Measurements from ENCODE around the gene GMDS.

GMDS gene

DNA sequence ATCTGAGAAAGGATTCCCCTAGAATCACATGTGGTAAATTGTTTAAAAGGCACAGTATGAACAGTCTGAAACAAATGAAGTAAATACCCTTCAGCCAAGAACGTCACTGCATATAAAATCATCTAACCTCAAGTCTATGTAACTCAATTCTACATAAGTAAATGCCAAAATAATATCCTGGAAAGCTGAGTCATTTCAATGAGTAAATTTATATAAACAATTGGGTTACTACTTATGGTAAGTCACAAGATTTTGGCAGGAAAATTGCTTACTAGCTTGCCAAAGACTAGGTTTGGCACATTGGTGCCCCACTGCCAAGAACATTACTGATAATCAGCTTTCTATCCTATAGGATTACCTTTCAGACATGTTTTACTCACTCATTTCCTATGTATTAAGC lies 8.4 kb downstream of the GMDS start:
- no peak for DNase-seq

DNA sequence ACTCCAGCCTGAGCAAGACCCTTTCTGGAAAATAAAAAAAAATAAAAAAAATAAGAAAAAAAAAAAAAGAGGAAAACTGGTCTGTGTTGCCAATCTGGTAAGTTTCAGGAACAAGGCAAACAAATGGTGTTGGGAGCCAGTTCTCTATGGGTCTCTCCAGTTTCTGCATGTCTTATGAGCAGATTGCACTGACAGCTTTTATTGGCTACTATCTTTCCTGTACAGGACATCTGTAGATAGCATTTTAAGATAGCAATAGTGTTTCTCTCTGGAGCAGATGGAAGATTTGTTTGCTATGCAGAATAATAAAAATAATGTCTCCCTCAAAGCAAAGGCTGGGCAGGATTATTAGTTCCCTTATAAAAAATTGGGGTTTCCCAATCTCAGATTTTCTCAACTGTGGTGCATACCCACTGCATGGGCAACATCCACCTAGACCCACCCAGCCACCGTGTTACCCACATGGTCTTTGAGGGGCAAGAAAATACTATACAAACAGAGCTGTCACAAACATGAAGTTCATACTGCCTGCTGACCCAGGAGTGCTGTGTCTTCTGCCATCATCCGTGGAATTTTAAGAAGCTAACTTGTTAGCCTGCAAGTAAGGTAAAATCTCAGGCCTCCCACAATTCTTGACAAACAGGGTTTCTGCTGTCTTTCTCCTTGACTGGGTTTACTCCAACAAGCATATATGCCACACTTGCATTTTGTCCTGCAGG lies 9.5 kb downstream of the GMDS start:
- no peak for DNase-seq

DNA sequence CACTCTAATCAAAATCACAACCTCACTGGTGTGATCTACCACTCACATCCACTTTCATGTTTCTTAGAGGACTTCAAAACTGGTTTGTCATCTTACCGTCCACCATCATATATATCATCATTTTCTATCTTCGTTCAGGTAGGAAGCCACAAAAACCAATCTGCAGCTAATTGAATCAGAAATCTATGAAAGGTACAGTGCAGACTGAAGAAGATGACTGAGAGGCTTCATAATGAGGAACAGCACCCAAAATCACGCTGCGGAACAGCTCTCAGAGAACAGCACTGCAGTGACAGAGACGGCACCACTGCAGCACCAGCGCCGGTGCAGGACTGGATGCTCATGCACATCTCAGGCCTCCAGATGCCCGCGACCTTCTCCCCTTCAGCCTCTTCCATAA lies 13.0 kb downstream of the GMDS start:
- no peak for DNase-seq

DNA sequence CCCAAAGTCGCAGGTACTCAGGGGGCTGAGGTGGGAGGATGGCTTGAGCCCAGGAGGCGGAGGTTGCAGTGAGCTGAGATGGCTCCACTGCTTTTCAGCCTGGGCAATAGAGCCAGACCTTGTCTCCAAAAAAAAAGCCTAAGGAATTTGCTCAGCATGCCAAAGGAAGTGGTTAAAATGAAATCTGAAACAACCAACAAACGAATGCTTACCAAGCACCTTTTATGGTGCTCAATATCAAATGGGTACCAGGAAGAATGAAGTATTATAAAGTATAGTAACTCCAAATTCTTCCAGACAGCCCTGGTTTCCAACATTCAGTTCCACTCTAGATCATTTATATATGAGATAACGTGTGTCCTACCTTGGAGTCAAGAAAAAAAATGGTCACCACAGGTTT lies 14.0 kb downstream of the GMDS start:
- no peak for DNase-seq

DNA sequence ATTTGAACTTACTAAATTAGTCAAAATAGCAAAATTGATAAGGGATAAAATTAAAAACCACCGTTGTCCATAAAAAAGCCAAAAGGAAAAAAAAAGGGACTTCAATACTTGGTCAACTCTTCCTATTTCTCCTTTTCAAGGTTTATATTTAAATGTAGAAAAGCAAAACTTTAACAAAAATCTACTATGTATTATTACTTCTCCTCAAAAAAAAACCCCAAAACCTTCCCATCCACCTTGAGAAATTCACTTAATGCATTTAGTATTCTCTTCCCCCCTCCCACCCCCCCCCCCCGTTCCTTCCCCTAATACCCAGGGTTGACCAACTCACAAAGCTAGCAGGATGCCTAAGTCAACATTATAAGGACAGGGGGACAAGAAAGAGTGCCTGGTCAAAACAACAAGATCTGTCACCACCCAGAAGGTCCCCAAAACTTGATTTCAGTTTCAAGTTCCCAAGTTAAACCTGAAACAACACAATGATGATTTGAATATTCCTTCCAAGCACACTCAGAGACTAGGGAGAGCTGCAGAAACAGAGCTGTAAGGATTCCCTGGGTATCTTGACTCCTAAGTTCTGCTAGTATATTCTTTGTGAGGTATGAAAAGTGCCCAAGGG lies 14.6 kb downstream of the GMDS start:
- DNase-seq: no peak

DNA sequence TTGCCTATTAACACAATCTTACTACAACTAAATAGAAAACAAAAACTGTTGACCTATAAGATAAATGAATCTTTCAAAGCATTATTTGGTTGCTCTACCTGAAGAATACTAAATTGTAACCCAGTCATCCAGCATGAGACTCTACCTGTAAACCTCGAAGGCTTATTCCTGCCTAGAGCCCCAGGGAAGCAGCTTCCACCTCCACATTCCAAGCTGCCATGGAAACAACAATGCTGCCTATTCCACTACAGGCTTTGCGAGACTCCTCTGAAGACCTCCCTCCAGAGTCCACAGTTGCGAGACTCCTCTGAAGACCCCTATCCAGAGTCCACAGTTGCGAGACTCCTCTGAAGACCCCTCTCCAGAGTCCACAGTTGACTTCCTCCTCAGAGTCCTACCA lies 15.7 kb downstream of the GMDS start:
- DNase-seq: no peak

DNA sequence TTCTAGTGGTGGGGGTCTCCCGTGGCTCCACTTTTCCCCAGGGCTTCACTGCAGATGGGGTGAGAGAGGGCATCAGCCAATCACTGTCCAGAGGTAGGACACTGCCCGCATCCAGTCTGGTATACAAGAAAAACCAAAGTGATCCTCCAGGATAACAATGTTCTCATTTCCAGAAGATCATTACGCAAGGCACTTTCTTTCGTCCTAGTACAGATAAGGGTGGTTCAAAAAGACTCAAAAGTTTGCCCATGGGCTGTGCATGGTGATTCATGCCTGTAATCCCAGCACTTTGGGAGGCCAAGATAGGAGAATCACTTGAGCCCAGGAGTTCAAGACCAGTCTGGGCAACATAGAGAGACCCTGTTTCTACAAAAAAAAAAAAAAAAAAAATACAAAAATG lies 16.4 kb downstream of the GMDS start:
- no peak for DNase-seq

DNA sequence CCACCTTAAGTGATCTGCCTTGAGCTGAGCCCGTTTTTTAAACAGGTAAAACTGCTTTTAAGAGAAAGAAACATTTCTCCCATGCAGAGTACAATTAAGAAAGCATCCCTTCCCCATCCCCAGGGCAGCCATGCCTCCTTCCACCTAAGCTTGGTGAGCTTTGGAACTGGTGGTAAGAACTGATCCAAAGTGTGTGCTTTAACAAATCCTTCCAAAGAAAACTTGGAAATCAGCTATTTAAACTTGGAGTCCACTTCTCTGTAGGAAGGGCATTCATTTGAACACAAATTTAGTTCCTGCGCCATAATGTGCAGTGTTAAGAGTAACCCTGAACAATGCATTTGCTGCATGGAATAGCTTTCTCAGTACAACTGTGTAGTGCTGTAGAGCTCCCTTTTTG lies 17.0 kb downstream of the GMDS start:
- DNase-seq: no peak

DNA sequence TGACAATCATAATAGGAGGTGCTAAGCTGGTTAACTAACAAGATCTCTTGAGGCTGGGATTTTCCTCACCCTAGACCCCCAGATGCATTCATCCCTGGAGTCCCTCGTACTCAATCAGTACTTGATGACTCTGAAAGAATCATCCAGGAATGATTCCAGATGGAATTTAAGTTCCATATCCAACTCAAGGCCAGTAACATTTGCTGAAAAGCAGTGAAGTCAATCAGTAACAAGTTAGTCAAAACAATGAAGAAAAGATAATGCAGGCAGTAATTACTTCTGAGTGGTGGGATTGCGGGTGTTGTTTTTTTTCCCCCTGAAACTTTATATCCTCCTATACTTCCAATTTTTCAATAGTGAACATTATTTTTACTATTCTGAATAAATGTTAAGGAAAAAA lies 18.6 kb downstream of the GMDS start:
- DNase-seq: no peak

DNA sequence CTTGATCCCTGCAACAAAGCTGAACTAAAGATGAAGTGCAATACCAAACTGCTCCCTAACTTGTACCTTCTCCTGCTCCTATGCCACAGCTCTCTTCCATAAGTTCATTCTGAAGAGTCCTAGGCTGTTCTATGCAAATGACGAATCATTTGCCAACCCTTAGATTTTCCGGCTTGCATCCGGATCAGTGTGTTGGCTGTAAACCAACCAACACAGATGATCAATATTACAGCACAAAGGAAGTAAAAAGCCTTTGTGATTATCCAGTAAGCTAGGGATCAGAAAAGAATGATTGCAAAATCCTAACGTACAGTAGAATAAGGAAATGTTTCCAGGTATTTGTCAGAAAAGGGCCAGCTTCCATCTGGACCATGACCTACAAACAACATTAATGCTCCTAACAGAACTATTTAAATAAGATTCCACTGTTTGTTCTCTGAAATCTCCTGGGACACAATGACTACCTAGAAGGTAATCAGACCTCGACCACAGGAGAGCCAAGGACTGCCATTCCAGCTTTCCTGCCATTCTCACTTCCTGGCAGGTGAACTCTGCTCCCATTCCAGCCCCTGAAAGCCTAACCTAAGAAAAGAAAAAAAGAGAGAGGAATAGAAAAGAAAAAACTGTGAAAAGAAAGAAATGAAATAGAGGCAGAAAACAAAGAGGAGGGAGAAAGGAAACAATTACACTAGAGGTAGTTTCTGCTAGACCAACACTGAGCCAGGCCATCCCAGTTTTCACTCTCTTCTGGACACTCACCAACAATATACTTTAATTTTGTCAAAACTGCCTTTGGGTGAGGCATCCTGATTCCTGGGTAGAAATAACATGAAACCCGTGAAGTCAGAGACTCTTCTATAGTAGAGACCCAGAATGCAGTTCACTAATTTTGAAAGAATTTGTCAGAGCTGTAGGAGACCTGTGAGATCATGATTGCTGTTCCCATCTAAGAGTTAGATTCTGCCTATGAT lies 19.7 kb downstream of the GMDS start:
- peak; percentile 29 to 65 for DNase-seq

DNA sequence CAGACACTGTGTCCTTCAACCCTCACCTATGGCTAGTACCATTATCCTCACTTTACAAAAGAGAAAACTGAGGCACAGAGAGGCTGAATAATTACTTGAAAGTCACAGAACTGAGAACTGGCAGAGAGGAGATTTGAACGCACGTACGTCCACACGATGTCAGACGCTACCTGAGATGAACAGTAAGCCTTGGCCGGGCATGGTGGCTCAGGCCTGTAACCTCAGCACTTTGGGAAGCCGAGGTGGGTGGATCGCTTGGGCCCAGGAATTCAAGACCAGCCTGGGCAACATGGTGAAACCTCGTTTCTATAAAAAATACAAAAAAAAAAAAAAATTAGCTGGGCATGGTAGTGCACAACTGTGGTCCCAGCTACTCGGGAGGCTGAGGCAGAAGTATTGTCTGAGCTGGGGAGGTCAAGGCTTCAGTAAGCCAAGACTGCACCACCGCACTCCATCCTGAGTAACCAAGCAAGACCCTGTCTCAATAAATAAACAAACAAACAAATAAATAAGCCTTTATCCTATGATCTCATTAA lies 20.5 kb downstream of the GMDS start:
- DNase-seq: no peak

DNA sequence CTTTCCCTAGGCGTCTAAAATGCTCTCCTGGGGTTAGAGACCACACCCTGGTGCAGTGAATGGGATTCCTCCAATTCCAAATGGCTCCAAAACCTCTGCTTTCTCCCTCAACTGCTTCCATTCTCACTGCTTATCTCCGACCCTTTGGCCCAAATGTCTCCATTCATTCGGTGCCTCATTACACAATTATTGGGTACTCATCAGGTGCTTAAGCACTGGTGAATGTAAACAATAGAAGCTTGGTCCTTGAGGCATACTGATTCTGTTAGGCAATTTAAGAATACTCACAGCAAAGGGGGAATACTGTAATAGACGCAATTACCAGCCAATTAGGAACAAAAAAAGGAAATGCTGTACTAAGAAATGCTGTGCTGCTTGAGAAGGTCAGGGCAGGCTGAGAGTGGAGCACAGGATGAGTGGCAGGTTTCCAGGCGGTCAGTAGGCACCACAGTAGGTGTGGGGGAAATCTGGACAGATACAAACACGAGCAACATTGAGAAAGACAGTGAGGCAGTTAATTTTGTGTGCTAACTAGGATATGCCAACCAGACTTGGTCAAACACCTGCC lies 23.0 kb downstream of the GMDS start:
- no peak for DNase-seq

DNA sequence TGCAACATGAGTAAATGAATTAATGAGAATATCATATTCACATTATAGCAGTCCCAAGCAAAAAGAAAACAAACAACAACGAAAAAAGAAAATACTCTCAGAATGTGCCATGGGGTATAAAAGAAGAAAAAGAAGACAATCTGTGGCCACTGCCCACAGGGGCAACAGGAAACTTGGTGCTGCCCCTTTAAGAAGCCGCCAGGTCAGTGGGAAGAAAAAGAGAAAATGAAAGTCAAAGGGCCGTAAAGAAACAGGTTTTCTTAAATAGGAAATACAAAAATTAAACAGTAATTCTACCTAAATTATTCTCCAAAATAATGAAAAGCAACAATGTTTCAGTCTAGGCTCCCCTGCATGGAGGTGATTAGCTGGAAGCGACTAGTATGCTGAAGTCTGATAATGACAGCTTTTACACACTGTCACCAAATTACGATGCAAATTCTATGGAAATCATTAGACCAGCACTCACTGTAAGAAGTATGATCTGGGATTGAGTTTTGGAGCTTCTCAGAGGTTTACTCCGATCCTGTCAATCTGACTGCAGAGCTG lies 23.6 kb downstream of the GMDS start:
- DNase-seq: peak; percentile 86 to 89

DNA sequence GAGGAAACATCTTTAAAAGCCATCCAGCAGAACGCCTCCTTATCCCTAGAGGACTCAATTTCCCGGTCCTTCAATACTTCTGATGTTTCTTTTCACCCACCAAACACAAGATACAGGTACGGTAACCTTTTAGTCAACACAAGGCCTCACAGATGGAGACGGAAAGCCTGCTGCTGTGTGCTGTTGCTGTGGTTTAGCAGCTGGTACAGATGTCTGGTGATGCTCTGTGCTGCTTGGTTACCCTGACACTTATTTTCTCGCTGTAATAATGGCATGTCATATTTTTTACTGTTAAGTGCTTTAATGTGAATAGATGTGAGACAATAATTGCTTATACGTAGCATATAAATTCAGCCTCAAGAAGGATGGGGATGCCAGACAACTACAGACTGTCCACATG lies 25.3 kb downstream of the GMDS start:
- DNase-seq: no peak

DNA sequence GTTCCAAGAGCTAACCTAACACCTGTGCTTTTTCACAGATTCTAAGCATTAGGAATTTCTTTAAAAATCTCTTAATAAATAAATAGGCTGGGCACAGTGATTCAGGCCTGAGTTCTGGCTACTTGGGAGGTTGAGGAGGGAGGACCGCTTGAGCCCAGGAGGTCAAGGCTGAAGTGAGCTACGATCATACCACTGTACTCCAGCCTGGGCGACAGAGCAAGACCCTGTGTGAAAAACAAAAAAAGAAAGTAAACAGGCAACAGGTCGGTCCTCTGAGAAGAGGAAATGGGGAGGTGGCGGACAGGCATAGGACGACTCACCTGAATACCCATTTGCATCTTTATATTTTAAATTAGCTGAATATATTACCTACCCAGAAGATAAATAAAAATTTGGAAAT lies 26.5 kb downstream of the GMDS start:
- DNase-seq: no peak

DNA sequence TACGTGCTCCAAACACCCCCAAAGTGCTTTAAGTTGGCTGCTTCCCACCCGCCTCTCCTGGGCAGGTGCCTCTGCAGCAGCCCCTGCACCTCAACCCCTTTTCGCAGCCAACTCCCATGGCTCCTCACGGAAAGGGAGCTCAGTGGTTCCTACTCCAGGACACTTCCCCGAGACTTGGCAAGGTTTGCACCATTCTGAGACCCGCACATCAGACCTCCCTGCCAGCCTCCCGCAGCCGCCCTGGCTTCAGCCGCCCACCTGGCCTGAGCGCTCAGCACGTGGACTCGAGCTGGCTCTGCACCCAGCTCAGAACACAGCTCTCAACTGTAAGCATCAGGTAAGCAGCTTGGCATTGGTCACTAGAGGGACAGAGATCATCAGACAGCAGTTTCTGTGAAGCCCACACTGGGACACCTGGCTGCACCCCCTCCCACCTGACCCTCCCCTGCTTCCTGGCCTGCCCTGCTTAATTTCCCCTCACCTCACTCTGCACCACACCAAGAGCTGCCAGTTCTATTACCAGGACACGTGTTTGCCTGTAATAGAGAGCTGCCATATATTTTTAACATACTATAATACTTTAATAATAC lies 28.5 kb downstream of the GMDS start:
- DNase-seq: no peak

DNA sequence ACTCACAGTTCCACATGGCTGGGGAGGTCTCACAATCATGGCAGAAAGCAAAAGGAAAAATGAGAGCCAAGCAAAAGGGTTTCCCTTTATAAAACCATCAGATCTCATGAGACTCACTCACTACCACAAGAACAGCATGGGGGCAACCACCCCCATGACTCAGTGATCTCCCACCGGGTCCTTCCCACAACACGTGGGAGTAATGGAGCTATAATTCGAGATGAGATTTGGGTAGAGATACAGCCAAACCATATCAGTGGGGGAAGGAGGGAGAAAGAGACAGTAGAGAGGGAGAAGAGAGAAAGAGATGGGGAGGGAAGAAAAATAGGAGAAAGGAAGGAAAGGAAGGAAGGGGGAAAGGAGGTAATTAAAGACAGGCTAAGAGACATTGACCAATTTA lies 30.1 kb downstream of the GMDS start:
- DNase-seq: no peak

DNA sequence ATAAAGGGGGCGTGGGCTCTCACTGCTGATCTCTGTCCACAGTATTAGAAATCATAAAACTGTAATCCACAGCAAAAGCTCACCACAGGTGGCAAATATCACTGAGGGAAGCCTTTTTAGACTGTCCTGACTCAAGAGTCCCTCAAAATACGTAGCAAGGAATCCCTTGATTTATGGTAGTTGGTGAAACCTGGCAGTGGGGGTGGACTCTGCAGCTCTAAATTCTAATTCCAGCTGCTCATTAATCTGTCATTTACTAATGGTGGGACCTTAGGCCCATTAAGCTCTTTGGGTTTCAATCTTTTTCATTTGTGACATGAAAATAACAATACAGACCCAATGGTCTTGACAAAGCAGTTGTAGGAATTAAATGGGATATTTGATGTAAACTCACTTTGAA lies 32.3 kb downstream of the GMDS start:
- no peak for DNase-seq

DNA sequence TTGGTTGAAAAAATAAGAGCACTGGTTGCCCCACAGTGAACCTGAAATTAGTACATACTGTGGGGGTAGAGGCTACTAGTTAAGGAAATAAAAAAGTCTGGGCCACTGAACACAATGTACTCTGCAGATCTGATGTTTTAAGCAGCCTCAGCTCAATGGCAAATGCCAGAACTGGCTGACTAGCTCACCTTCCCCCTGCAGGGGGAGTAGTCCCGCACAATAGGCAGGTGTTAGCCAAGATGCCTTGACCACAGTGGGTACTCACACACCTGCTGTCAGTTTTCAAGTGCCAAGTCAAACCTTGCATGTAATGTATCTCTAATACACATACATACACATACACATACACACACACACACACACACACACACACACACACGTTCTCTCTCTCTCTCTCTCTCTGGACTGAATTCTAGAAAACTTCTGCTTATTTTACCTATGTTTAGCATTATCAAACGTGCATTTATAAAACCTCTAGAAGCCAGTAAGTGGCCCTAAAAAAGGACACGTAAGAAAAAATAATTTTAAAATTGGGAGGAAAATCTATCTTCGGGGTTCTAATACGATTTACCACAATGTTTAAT lies 36.1 kb downstream of the GMDS start:
- DNase-seq: peak; percentile 51 to 85

DNA sequence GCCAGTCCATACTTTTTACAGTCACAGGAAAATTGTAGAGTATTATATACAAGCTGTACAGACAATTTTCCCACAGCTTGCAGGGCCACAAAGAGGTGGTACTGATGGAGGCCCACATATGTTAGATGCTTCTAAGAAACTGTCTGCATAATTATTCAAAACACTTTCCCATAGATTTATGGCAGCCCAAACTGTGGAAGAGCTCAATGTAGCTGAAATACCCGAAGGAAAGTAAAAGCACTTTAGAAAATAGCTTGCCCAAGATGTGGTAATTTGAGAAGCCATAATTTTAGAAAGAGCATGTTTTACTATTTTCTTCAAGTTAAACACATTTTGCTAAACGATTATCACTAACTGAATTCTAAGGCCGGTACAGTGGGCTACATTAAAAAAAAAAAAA lies 36.9 kb downstream of the GMDS start:
- DNase-seq: no peak

DNA sequence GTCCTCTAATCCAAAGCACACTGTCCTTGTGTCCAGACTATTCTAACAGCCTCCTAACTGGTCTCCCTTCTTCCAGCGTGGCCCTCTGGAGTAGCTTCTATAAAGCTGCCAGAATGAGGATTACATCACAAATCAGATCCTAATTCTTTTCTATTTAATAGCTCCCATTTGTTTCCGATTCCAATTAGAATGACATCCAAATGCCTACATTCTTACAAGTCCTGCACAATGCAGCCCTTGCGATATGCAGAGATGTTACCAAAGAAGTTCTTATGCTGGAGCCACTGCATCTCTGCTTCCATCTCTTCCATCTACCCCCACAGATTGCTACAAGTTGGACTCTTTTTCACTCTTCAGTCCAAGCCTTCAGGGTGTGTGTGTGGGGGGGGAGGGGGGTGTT lies 40.0 kb downstream of the GMDS start:
- DNase-seq: no peak

DNA sequence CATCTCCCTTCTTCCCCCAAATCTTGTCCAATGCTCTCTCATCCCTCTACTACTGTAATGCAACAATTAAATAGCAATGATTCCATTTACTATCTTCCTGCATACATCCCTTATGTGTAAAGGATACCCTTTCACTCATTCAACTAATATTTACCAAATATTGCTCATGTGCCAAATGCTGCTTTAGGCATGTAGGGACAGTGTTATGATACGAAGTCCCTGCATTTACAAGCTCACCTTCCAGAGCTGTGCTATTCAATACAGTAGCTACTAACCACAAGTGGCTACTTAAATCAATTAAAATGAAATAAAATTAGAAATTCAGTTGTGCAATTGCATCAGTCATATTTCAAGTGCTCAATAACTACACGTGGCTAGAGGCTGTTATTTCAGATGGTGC lies 41.1 kb downstream of the GMDS start:
- DNase-seq: no peak
